Measurements from ENCODE around the gene TLE4.
A peak's percentile ranks its signal among the peaks of the same experiment; 100 is the strongest.

Gene TLE4

GRCh38 chr9:79694676-79695400 lies 123.1 kb downstream of the TLE4 start:
- no peak for DNase-seq

- no peak for DNase-seq
Measured at GRCh38 chr9:79695531-79696175, 123.9 kb downstream of the TLE4 start.

GRCh38 chr9:79698967-79699366 lies 127.2 kb downstream of the TLE4 start:
- no peak for DNase-seq

GRCh38 chr9:79699479-79699878 lies 127.7 kb downstream of the TLE4 start:
- DNase-seq = no peak

GRCh38 chr9:79700607-79701360 lies 129.0 kb downstream of the TLE4 start:
- no peak for DNase-seq

- peak; percentile 75 for DNase-seq
Measured at GRCh38 chr9:79701651-79702050, 129.9 kb downstream of the TLE4 start.

GRCh38 chr9:79705704-79706103 lies 133.9 kb downstream of the TLE4 start:
- no peak for DNase-seq

- DNase-seq = no peak
Measured at GRCh38 chr9:79706512-79706911, 134.7 kb downstream of the TLE4 start.

GRCh38 chr9:79707589-79707988 lies 135.8 kb downstream of the TLE4 start:
- DNase-seq = no peak

GRCh38 chr9:79708541-79708940 lies 136.8 kb downstream of the TLE4 start:
- DNase-seq = no peak

- no peak for DNase-seq
Measured at GRCh38 chr9:79709743-79710674, 138.2 kb downstream of the TLE4 start.

GRCh38 chr9:79711874-79712273 lies 140.1 kb downstream of the TLE4 start:
- DNase-seq = no peak

GRCh38 chr9:79719021-79719420 lies 147.3 kb downstream of the TLE4 start:
- DNase-seq = no peak

- DNase-seq = no peak
Measured at GRCh38 chr9:79719989-79720388, 148.2 kb downstream of the TLE4 start.

- no peak for DNase-seq
Measured at GRCh38 chr9:79731171-79731890, 159.6 kb downstream of the TLE4 start.

GRCh38 chr9:79735023-79735779 lies 163.4 kb downstream of the TLE4 start:
- DNase-seq = no peak

GRCh38 chr9:79736051-79736450 lies 164.3 kb downstream of the TLE4 start:
- DNase-seq = no peak

- DNase-seq = no peak
Measured at GRCh38 chr9:79741381-79741780, 169.6 kb downstream of the TLE4 start.

- no peak for DNase-seq
Measured at GRCh38 chr9:79742110-79742721, 170.5 kb downstream of the TLE4 start.

- no peak for DNase-seq
Measured at GRCh38 chr9:79744521-79744920, 172.8 kb downstream of the TLE4 start.
